Measurements from ENCODE around the gene GLT8D1. TPM values are rescaled to one million over a fixed set of nuclear protein-coding genes. Genes with fewer than 3 reads are reported as not detected.
A peak's percentile ranks its signal among the peaks of the same experiment; 100 is the strongest.

Gene GLT8D1
- total and polyA plus RNA-seq, 12 donors: 23.0 to 37.9 (median 29.4) TPM

- WGBS, 2 donors: 90 to 96% methylated on average over 2 of the region's 2 CpGs
- intact Hi-C loops (cut with DNase I): loop anchor here in 8 of 10 donors (5.0 to 10.0 kb wide), 5 partner anchors 181 to 331 kb away; no protein-coding TSS in a partner anchor
- Histone ChIP-seq H3K27ac (no peak overlapping the region), H3K4me1 (no peaks in the 10 kb centered on the region), H3K4me3 (no peak overlapping the region), H3K36me3 (peaks cover 0 to 100% (median 66%) of the 10 kb centered on the region in 9 donors), H3K9me3 (no peaks in the 10 kb centered on the region), H3K27me3 (no peaks in the 10 kb centered on the region)
- no peak for TF ChIP-seq CTCF (IDR thresholded peaks at IDR 0.05)
- no peak for DNase-seq
- no peak for ATAC-seq
Observed at GRCh38 chr3:52743721-52744120, 38.1 kb upstream of the GLT8D1 start.

GRCh38 chr3:52743152-52743551 lies 37.6 kb upstream of the GLT8D1 start:
- no peak for DNase-seq
- TF ChIP-seq CTCF (IDR thresholded peaks at IDR 0.05): no peak
- Histone ChIP-seq H3K4me1 (no peaks in the 10 kb centered on the region), H3K9me3 (no peaks in the 10 kb centered on the region), H3K36me3 (peaks cover 0 to 100% (median 71%) of the 10 kb centered on the region in 9 donors), H3K4me3 (no peak overlapping the region), H3K27me3 (no peaks in the 10 kb centered on the region), H3K27ac (no peak overlapping the region)
- no peak for ATAC-seq
- intact Hi-C loops (cut with DNase I): loop anchor here in 8 of 10 donors (5.0 to 10.0 kb wide), 5 partner anchors 182 to 332 kb away; no protein-coding TSS in a partner anchor
- WGBS, 2 donors: 93 to 95% methylated on average over 5 of the region's 5 CpGs

- Histone ChIP-seq H3K27ac (no peak overlapping the region), H3K27me3 (no peaks in the 10 kb centered on the region), H3K9me3 (no peaks in the 10 kb centered on the region), H3K4me3 (no peak overlapping the region), H3K4me1 (no peaks in the 10 kb centered on the region), H3K36me3 (peaks cover 0 to 100% (median 73%) of the 10 kb centered on the region in 9 donors)
- WGBS, 2 donors: 90 to 94% methylated on average over 3 of the region's 3 CpGs
- intact Hi-C loops (cut with DNase I): loop anchor here in 8 of 10 donors (1.0 to 10.0 kb wide), 6 partner anchors 182 to 332 kb away; no protein-coding TSS in a partner anchor
- no peak for DNase-seq
- peak in 1 of 8 donors; percentile 42 for ATAC-seq
- TF ChIP-seq CTCF (IDR thresholded peaks at IDR 0.05): peak; percentile 35 to 71 (median 60)
Observed at GRCh38 chr3:52742418-52743041, 36.9 kb upstream of the GLT8D1 start.

GRCh38 chr3:52739730-52740129 lies 34.1 kb upstream of the GLT8D1 start:
- Histone ChIP-seq H3K36me3 (peaks cover 0 to 100% (median 73%) of the 10 kb centered on the region in 9 donors), H3K4me1 (no peaks in the 10 kb centered on the region), H3K9me3 (no peaks in the 10 kb centered on the region), H3K4me3 (no peak overlapping the region), H3K27me3 (no peaks in the 10 kb centered on the region), H3K27ac (no peak overlapping the region)
- TF ChIP-seq CTCF (IDR thresholded peaks at IDR 0.05): no peak
- WGBS, 2 donors: 87 to 92% methylated on average over 1 of the region's 1 CpG
- intact Hi-C loops (cut with DNase I): loop anchor here in 8 of 10 donors (2.0 to 10.0 kb wide), 6 partner anchors 185 to 335 kb away; no protein-coding TSS in a partner anchor
- ATAC-seq (no peak), DNase-seq (no peak)
